H1 (cell line): ENCODE measurements around the gene IFNA7. TPM values are rescaled to one million over a fixed set of nuclear protein-coding genes. Genes with fewer than 3 reads are reported as not detected.

Experiments
- CTCF ChIA-PET: fragments of 300-600 bp; sonication (Branson Sonifier 250); formaldehyde crosslinking; loops from one replicate; lab custom pipeline; 2021; ENCODE audit not compliant: partially characterized antibody; lab: Charles Lee
- POLR2A ChIA-PET: fragments of 300-600 bp; sonication (Branson Sonifier 250); formaldehyde crosslinking; loops from one replicate; lab custom pipeline; 2021; ENCODE audit warnings: inconsistent platforms; ENCODE audit not compliant: partially characterized antibody; lab: Charles Lee
- DNase-seq, 2 experiments: peaks; one replicate each; pipeline versions ENCODE4 v3.0.0 to v3.0.0-alpha.2; 2010 to 2022; ENCODE audit warnings: low spot score in 2 of 2, low read depth in 1 of 2, mixed read lengths in 1 of 2
- FAIRE-seq: peaks from 2 replicates; lab custom pipeline; 2011; peaks lifted over from hg19 to GRCh38; lab: Jason Lieb, UNC
- H2AFZ ChIP-seq: 2 replicates; pipeline ENCODE4 v1.8.1; 2012; ENCODE audit warnings: low read length, inconsistent platforms
- H2AK5ac ChIP-seq: 2 replicates; pipeline ENCODE4 v1.6.1; 2013; ENCODE audit warnings: low read depth, low read length
- H2BK120ac ChIP-seq: replicated peaks from 2 replicates; pipeline ENCODE3; 2013; ENCODE audit warnings: low read depth, low read length, inconsistent platforms
- H2BK12ac ChIP-seq: 2 replicates; pipeline ENCODE4 v1.6.1; 2013; ENCODE audit warnings: low read depth, low read length
- H2BK15ac ChIP-seq: 2 replicates; pipeline ENCODE4 v1.6.1; 2013; ENCODE audit warnings: low read length
- H2BK20ac ChIP-seq: 2 replicates; pipeline ENCODE4 v1.6.1; 2013; ENCODE audit warnings: low read length
- H2BK5ac ChIP-seq: 2 replicates; pipeline ENCODE4 v1.6.1; 2013; ENCODE audit warnings: low read depth, low read length
- H3K14ac ChIP-seq: 2 replicates; pipeline ENCODE4 v1.6.1; 2013; ENCODE audit warnings: inconsistent platforms; ENCODE audit not compliant: insufficient read length
- H3K18ac ChIP-seq: 2 replicates; pipeline ENCODE4 v1.6.1; 2013; ENCODE audit warnings: low read length; ENCODE audit errors: extremely low read depth
- H3K23ac ChIP-seq: 2 replicates; pipeline ENCODE4 v1.6.1; 2013; ENCODE audit warnings: inconsistent platforms; ENCODE audit not compliant: insufficient read length
- H3K23me2 ChIP-seq: 2 replicates; pipeline ENCODE4 v1.6.1; 2013; ENCODE audit warnings: low read depth, low read length
- H3K27ac ChIP-seq: 2 replicates; pipeline ENCODE4 v1.6.1; 2011; ENCODE audit warnings: low read depth, low read length, inconsistent platforms
- H3K27me3 ChIP-seq, 4 experiments: replicated peaks in 1 of 4; 1 replicate in 1 of 4; 2 replicates in 3 of 4; pipeline versions ENCODE4 v1.6.1 to v1.8.1; 2011 to 2013; ENCODE audit warnings: low read length in 3 of 4, mild to moderate bottlenecking in 3 of 4, inconsistent platforms in 2 of 4, mixed read lengths in 2 of 4, moderate library complexity in 1 of 4; ENCODE audit not compliant: control insufficient read depth in 3 of 4, insufficient read depth in 3 of 4; ENCODE audit errors: extremely low read depth in 1 of 4
- H3K36me3 ChIP-seq, 4 experiments: 2 replicates each; pipeline versions ENCODE4 v1.6.1 to v1.8.1; 2011 to 2013; ENCODE audit warnings: mild to moderate bottlenecking in 4 of 4, low read length in 3 of 4, moderate library complexity in 2 of 4, control low read depth in 1 of 4, inconsistent platforms in 1 of 4; ENCODE audit not compliant: insufficient read depth in 4 of 4, control insufficient read depth in 2 of 4
- H3K4ac ChIP-seq: replicated peaks from 2 replicates; pipeline ENCODE3; 2013; ENCODE audit warnings: low read length, low read depth, mixed read lengths, inconsistent platforms; ENCODE audit not compliant: insufficient read length
- H3K4me1 ChIP-seq, 4 experiments: replicated peaks in 1 of 4; 1 replicate in 1 of 4; 2 replicates in 3 of 4; pipeline versions ENCODE4 v1.6.1 to v1.8.1; 2011 to 2013; ENCODE audit warnings: low read length in 3 of 4, inconsistent platforms in 2 of 4, mixed read lengths in 1 of 4; ENCODE audit not compliant: insufficient read depth in 4 of 4, control insufficient read depth in 3 of 4
- H3K4me2 ChIP-seq, 2 experiments: 2 replicates each; pipeline versions ENCODE4 v1.6.1 to v1.8.1; 2011 to 2013; ENCODE audit warnings: low read depth in 2 of 2, low read length in 2 of 2, control low read depth in 1 of 2, inconsistent platforms in 1 of 2, mild to moderate bottlenecking in 1 of 2; ENCODE audit not compliant: insufficient read depth in 1 of 2
- H3K4me3 ChIP-seq, 4 experiments: fragments of 200-600, 300-600 bp in 1 of 4; sonication (generic), shearing (Covaris generic), sonication (Bioruptor Twin) in 1 of 4; 2 replicates each; pipeline versions ENCODE4 v1.5.1 to v1.8.1; 2011 to 2016; ENCODE audit warnings: low read length in 4 of 4, low read depth in 3 of 4, control low read depth in 2 of 4, inconsistent platforms in 2 of 4, mild to moderate bottlenecking in 2 of 4, mixed read lengths in 1 of 4, moderate library complexity in 1 of 4; ENCODE audit not compliant: insufficient read depth in 2 of 4; ENCODE audit errors: extremely low read depth in 1 of 4
- H3K56ac ChIP-seq: replicated peaks from 2 replicates; pipeline ENCODE3; 2013; ENCODE audit warnings: low read depth, mild to moderate bottlenecking, mixed read lengths, low read length, inconsistent platforms; ENCODE audit not compliant: insufficient read length
- H3K79me1 ChIP-seq: 2 replicates; pipeline ENCODE4 v1.6.1; 2013; ENCODE audit warnings: low read depth, low read length, control low read depth
- H3K79me2 ChIP-seq, 2 experiments: 2 replicates each; pipeline versions ENCODE4 v1.6.1 to v1.8.1; 2012 to 2013; ENCODE audit warnings: low read length in 2 of 2, mild to moderate bottlenecking in 2 of 2, inconsistent platforms in 1 of 2; ENCODE audit not compliant: insufficient read depth in 2 of 2, control insufficient read depth in 1 of 2
- H3K9ac ChIP-seq, 4 experiments: replicated peaks in 1 of 4; 1 replicate in 1 of 4; 2 replicates in 3 of 4; pipeline versions ENCODE4 v1.6.1 to v1.8.1; 2011 to 2013; ENCODE audit warnings: low read depth in 3 of 4, low read length in 3 of 4, control low read depth in 2 of 4, mild to moderate bottlenecking in 2 of 4, moderate library complexity in 2 of 4, inconsistent platforms in 1 of 4; ENCODE audit errors: extremely low read depth in 1 of 4
- H3K9me3 ChIP-seq, 2 experiments: 2 replicates each; pipeline versions ENCODE4 v1.6.1 to v1.8.1; 2012 to 2013; ENCODE audit warnings: mild to moderate bottlenecking in 2 of 2, moderate library complexity in 2 of 2, control low read depth in 1 of 2, inconsistent platforms in 1 of 2, low read depth in 1 of 2, low read length in 1 of 2, mixed read lengths in 1 of 2; ENCODE audit not compliant: insufficient read depth in 2 of 2
- H4K20me1 ChIP-seq, 2 experiments: replicated peaks in 1 of 2; 2 replicates each; pipeline versions ENCODE3 to v1.8.1; 2011 to 2013; ENCODE audit warnings: inconsistent platforms in 2 of 2, low read length in 2 of 2, mild to moderate bottlenecking in 1 of 2; ENCODE audit not compliant: insufficient read depth in 2 of 2, control insufficient read depth in 1 of 2
- H4K5ac ChIP-seq: 2 replicates; pipeline ENCODE4 v1.6.1; 2013; ENCODE audit warnings: low read length, low read depth, mixed read lengths, inconsistent platforms; ENCODE audit not compliant: insufficient read length
- H4K8ac ChIP-seq: 2 replicates; pipeline ENCODE4 v1.8.0; 2013; ENCODE audit warnings: mild to moderate bottlenecking, moderate library complexity, low read length, inconsistent platforms; ENCODE audit not compliant: insufficient read depth; ENCODE audit errors: extremely low read depth
- H4K91ac ChIP-seq: replicated peaks from 2 replicates; pipeline ENCODE3; 2013; ENCODE audit warnings: low read length, mixed read lengths, inconsistent platforms; ENCODE audit not compliant: insufficient read length
- CBX8 ChIP-seq: fragments of 300-800, 300-1000 bp; sonication (generic); IDR thresholded peaks from 2 replicates; pipeline ENCODE4 v1.7.1; 2016; ENCODE audit warnings: low read depth, low read length, borderline replicate concordance
- CTBP2 ChIP-seq: IDR thresholded peaks from 2 replicates; pipeline ENCODE4 v1.7.0; 2011; ENCODE audit warnings: borderline replicate concordance, mild to moderate bottlenecking, moderate library complexity, mixed read lengths, low read length; ENCODE audit not compliant: insufficient read depth, insufficient read length
- EP300 ChIP-seq, 2 experiments: IDR thresholded peaks; 1 replicate in 1 of 2; 2 replicates in 1 of 2; pipeline ENCODE4 v1.6.1; 2011 to 2012; ENCODE audit warnings: low read depth in 2 of 2, low read length in 2 of 2, mild to moderate bottlenecking in 2 of 2, borderline replicate concordance in 1 of 2, inconsistent platforms in 1 of 2, moderate library complexity in 1 of 2
- GTF2F1 ChIP-seq: IDR thresholded peaks from 2 replicates; pipeline ENCODE4 v1.6.1; 2012; ENCODE audit warnings: low read depth, low read length, improper control_type of control experiment, borderline replicate concordance
- JUN ChIP-seq: IDR thresholded peaks from 2 replicates; pipeline ENCODE4 v1.6.1; 2011; ENCODE audit warnings: low read depth, mild to moderate bottlenecking, improper control_type of control experiment, low read length
- KDM1A ChIP-seq: fragments of 200-600, 300-600 bp; sonication (generic); IDR thresholded peaks from 2 replicates; pipeline ENCODE4 v1.7.1; 2016; ENCODE audit warnings: mild to moderate bottlenecking, low read length, borderline replicate concordance
- PHF8 ChIP-seq: fragments of 200-600 bp; sonication (generic); conservative IDR thresholded peaks from 2 replicates; pipeline ENCODE4 v1.7.1; 2012; ENCODE audit warnings: low read depth, mild to moderate bottlenecking, inconsistent platforms, low read length, moderate library complexity
- POLR2AphosphoS5 ChIP-seq: IDR thresholded peaks from 2 replicates; pipeline ENCODE4 v1.6.1; 2011; ENCODE audit warnings: low read depth, low read length
- SP2 ChIP-seq: IDR thresholded peaks from 2 replicates; pipeline ENCODE4 v1.6.1; 2012; ENCODE audit warnings: mild to moderate bottlenecking, low read length, inconsistent platforms
- TAF7 ChIP-seq: optimal IDR thresholded peaks from 2 replicates; pipeline ENCODE3; 2011; ENCODE audit warnings: low read depth, mild to moderate bottlenecking, inconsistent platforms, low read length, moderate library complexity, borderline replicate concordance
- USF2 ChIP-seq: IDR thresholded peaks from 2 replicates; pipeline ENCODE4 v1.6.1; 2011; ENCODE audit warnings: low read length, improper control_type of control experiment
- ZNF274 ChIP-seq: IDR thresholded peaks from 2 replicates; pipeline ENCODE4 v1.7.0; 2012; ENCODE audit warnings: low read length, borderline replicate concordance; ENCODE audit errors: extremely low read depth
- WGBS, 2 experiments: shearing (Covaris generic) in 1 of 2; methylation state at CpG; one replicate each; pipeline versions ENCODE4 v1.1.6 to v1.1.7; 2013 to 2015; ENCODE audit warnings: low lambda C conversion rate in 2 of 2, mixed read lengths in 2 of 2, inconsistent platforms in 1 of 2, low coverage in 1 of 2, missing lambda C conversion rate in 1 of 2; ENCODE audit not compliant: insufficient replicate concordance in 2 of 2, insufficient coverage in 1 of 2, insufficient read length in 1 of 2; ENCODE audit errors: extremely low coverage in 1 of 2, missing lambda C conversion rate in 1 of 2; 5-methylcytosine and 5-hydroxymethylcytosine counted together
- polyA plus RNA-seq, 7 experiments: library from polyadenylated mRNA; depleted of rRNA in 3 of 7; stranded (reverse) in 5 of 7; unstranded in 2 of 7; fragments of >200 nt in 5 of 7; fragments of 200-250 nt in 2 of 7; gene quantifications; 1 replicate in 5 of 7; 2 replicates in 1 of 7; 4 replicates in 1 of 7; pipeline versions ENCODE4 v1.2.1 to v1.2.3, GENCODE V29; 2011 to 2013; ENCODE audit warnings: missing spikeins in 2 of 7, mixed read lengths in 2 of 7
- total RNA-seq: library from RNA; stranded (reverse); fragmentation: NEBNext Ultra II Directional; extraction: Animal tissue kit (Norgen Biotek cat#: 25700); gene quantifications from 2 replicates; pipeline ENCODE4 v1.2.1, GENCODE V29; 2021
- TF ChIP-seq, protein P1 (sequence below): IDR thresholded peaks from 2 replicates; pipeline ENCODE4 v1.6.1; 2012; ENCODE audit warnings: inconsistent platforms

The IFNA7 gene
- total and polyA plus RNA-seq, 2 of the 8 experiments (the other 6 are each of a cell fraction or from before 2014, with no cell fraction given) = not detected

DNA sequence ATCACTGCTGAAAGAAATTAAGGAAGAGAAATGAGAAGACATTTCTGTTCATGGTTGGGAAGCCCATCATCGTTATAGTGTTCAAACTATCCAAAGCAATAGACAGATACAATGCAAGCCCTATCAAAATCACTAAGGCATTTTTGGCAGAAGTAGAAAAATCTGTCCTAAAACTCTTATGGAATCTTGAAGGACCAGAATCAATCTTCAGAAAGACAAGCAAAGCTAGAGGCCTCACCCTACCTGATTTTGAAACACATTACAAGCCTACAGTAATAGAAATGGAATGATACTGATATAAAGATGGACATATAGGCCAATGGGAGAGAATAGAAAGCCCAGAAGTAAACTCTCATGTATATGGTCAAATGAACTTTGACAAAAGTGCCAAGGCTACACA, 30.7 kb downstream of the IFNA7 start:
- Histone ChIP-seq H3K4me1 (no peaks in the 10 kb centered on the region), H3K14ac (no peak overlapping the region), H3K36me3 (no peaks in the 10 kb centered on the region), H3K23ac (no peak overlapping the region), H2BK12ac (no peak overlapping the region), H4K5ac (no peak overlapping the region), H3K27ac (no peak overlapping the region), H4K20me1 (no peaks in the 10 kb centered on the region), H3K9ac (no peak overlapping the region), H3K4me3 (no peak overlapping the region), H2AFZ (no peak overlapping the region), H3K27me3 (no peaks in the 10 kb centered on the region), H3K79me1 (no peaks in the 10 kb centered on the region), H2AK5ac (no peak overlapping the region), H3K18ac (no peak overlapping the region), H3K79me2 (no peaks in the 10 kb centered on the region), H2BK120ac (no peak overlapping the region), H2BK5ac (no peak overlapping the region), H3K23me2 (no peaks in the 10 kb centered on the region), H3K4me2 (no peak overlapping the region), H4K8ac (no peak overlapping the region), H3K56ac (no peak overlapping the region), H2BK20ac (no peak overlapping the region), H2BK15ac (no peak overlapping the region), H3K4ac (no peak overlapping the region), H4K91ac (no peak overlapping the region), H3K9me3 (no peaks in the 10 kb centered on the region)
- DNase-seq = no peak
- ChIA-PET POLR2A (no interaction called here), CTCF (no interaction called here)
- 88% methylated on average over 1 of the region's 1 CpG; no CpG with 5 or more reads in 1 of the 2 experiments for WGBS, 2 experiments
- FAIRE-seq = no peak
- TF ChIP-seq JUN (no peak), ZNF274 (no peak), USF2 (no peak), CTBP2 (no peak), GTF2F1 (no peak), CBX8 (no peak), POLR2AphosphoS5 (no peak), TAF7 (no peak), KDM1A (no peak), PHF8 (no peak), EP300 (IDR thresholded peaks at IDR 0.05; ENCODE audit: borderline replicate concordance in 1 of 2, low read depth in 2 of 2, low read length in 2 of 2) (no peak), SP2 (no peak)
- TF ChIP-seq, protein P1, sequence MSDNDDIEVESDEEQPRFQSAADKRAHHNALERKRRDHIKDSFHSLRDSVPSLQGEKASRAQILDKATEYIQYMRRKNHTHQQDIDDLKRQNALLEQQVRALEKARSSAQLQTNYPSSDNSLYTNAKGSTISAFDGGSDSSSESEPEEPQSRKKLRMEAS = no peak
